Measurements from ENCODE around the gene TTC27. TPM values are rescaled to one million over a fixed set of nuclear protein-coding genes. Genes with fewer than 3 reads are reported as not detected.
"Not testable (repeated sequence)": the region's sequence is repeated elsewhere in the genome, so short reads cannot be mapped to it uniquely, and the experiment has no call there.

The TTC27 gene
- total RNA-seq, 4 donors from 2014 or later, result 10.4 to 13.9 (median 11.6) TPM

DNA sequence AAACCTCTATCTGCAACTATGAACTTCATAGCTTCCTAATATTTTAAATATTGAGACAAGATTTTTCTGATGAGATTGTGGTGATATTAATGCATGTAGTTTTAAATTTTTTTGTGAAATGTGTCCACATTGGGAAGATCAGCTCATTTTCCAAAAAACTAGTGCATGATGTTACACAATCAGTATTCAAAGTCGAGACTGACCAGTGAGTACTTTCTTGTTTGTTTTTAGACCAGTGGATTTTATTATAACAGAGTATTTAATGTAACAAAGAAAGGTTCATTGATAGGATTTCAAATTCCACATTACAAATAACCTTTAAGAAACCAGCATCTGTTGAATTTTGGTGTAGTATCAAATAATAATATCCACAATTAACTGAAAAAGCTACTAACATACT, 99.3 kb downstream of the TTC27 start:
- WGBS, 2 donors (ENCODE audit: low coverage in 1 of 2), result 80 to 93% methylated on average over 1 of the region's 1 CpG
- Histone ChIP-seq H3K27me3 (no peaks in the 10 kb centered on the region), H3K4me3 (no peak overlapping the region), H3K27ac (no peak overlapping the region), H3K9me3 (no peaks in the 10 kb centered on the region), H3K4me1 (no peaks in the 10 kb centered on the region), H3K36me3 (peaks cover 0 to 15% of the 10 kb centered on the region in 2 donors)
- TF ChIP-seq, protein P1, sequence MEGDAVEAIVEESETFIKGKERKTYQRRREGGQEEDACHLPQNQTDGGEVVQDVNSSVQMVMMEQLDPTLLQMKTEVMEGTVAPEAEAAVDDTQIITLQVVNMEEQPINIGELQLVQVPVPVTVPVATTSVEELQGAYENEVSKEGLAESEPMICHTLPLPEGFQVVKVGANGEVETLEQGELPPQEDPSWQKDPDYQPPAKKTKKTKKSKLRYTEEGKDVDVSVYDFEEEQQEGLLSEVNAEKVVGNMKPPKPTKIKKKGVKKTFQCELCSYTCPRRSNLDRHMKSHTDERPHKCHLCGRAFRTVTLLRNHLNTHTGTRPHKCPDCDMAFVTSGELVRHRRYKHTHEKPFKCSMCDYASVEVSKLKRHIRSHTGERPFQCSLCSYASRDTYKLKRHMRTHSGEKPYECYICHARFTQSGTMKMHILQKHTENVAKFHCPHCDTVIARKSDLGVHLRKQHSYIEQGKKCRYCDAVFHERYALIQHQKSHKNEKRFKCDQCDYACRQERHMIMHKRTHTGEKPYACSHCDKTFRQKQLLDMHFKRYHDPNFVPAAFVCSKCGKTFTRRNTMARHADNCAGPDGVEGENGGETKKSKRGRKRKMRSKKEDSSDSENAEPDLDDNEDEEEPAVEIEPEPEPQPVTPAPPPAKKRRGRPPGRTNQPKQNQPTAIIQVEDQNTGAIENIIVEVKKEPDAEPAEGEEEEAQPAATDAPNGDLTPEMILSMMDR (IDR thresholded peaks at IDR 0.05), result no peak
- no peak for TF ChIP-seq EP300 (IDR thresholded peaks at IDR 0.05)
- no peak for TF ChIP-seq POLR2A (IDR thresholded peaks at IDR 0.05)
- no peak for TF ChIP-seq POLR2AphosphoS5 (IDR thresholded peaks at IDR 0.05)
- ATAC-seq, result no peak

- H3K36me3 ChIP-seq, result peaks cover 0 to 11% of the 10 kb centered on the region in 2 donors
- H3K27ac ChIP-seq, ATAC-seq, H3K4me1 ChIP-seq, H3K4me3 ChIP-seq, H3K27me3 ChIP-seq, H3K9me3 ChIP-seq: not testable (repeated sequence)
- WGBS, 2 donors (ENCODE audit: low coverage in 1 of 2), result 93 to 97% methylated on average over 3 to 8 of the region's 8 CpGs
Measured at GRCh38 chr2:32730958-32731357, 103.1 kb downstream of the TTC27 start.

DNA sequence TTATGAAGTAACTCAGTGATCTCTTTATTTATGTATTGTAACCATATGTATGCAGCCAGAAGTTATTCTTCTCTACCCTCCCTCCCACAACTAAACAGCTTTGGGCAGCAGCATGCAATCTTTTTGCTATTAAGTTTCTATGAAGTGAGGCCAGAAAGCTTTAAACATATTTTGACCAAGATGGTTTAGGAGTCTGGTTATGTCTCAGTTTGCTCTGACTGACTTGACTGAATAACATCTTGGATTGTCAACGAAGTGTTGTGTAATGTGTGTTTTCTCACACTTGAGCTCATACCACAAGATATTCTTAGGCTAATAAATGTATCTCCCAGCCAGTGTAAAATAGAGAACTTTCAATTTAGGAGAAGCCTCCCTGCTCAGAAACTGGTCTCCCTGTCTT, 104.3 kb downstream of the TTC27 start:
- Histone ChIP-seq H3K36me3 (peaks cover 0 to 10% of the 10 kb centered on the region in 2 donors), H3K4me3 (no peak overlapping the region), H3K9me3 (no peaks in the 10 kb centered on the region), H3K27me3 (no peaks in the 10 kb centered on the region), H3K4me1 (no peaks in the 10 kb centered on the region), H3K27ac (no peak overlapping the region)
- WGBS, 2 donors (ENCODE audit: low coverage in 1 of 2), result 50 to 70% methylated on average over 1 of the region's 1 CpG
- ATAC-seq, result no peak
- TF ChIP-seq EP300 (IDR thresholded peaks at IDR 0.05) (no peak), POLR2A (IDR thresholded peaks at IDR 0.05) (no peak), POLR2AphosphoS5 (IDR thresholded peaks at IDR 0.05) (no peak)
- TF ChIP-seq, protein P1 (IDR thresholded peaks at IDR 0.05), result no peak

DNA sequence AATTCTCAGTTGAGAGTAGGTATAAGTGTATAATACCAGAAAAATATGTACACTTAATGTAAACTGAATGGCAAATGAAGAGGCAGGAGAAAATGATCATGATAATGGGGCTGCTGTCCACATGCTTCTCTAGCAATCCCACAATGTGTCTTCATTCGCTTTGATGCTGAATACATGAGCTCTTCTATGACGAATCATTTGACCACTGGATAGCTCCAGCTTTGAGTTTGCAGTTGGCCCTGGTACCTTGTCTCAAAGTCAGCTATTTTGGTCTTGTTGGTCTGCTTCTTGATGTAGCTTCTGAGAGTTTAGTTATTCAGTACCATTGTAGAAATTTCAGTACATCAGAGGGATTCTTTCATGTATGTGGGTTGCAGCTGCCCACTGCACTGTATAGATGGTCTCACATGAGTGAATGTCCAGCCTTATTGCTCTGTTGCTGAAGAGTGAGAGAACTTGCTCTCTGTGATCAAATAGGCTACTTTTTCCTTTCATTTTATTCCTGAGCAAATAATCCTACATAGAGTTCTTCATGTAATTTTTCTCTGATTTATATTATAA, 105.1 kb downstream of the TTC27 start:
- Histone ChIP-seq H3K4me3 (no peak overlapping the region), H3K9me3 (no peaks in the 10 kb centered on the region), H3K27me3 (no peaks in the 10 kb centered on the region), H3K27ac (no peak overlapping the region), H3K36me3 (peaks cover 0 to 18% of the 10 kb centered on the region in 2 donors), H3K4me1 (no peaks in the 10 kb centered on the region)
- WGBS, 2 donors (ENCODE audit: low coverage in 1 of 2), result 88 to 90% methylated on average over 2 of the region's 2 CpGs
- no peak for ATAC-seq
- TF ChIP-seq, protein P1 (IDR thresholded peaks at IDR 0.05), result no peak
- TF ChIP-seq POLR2AphosphoS5 (IDR thresholded peaks at IDR 0.05), result no peak
- no peak for TF ChIP-seq POLR2A (IDR thresholded peaks at IDR 0.05)
- no peak for TF ChIP-seq EP300 (IDR thresholded peaks at IDR 0.05)

DNA sequence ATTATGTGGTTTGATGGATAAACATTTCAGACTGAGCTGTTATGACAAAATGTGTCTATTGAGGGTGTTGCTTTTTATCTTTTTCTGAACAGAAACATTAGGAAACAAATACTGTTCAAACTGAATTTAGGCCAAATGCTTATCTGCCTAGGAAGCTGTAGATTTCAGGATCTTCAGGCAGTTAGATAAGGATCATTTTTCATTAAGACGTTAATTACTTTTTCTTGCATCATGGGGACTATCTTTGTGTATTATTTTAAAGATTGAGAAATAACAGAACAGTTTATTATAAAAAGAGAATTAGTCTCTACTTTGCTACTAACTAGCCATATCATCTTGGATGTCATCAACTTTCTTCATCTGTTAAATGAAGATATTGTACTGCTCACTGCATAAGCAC, 107.5 kb downstream of the TTC27 start:
- Histone ChIP-seq H3K4me3 (no peak overlapping the region), H3K27me3 (no peaks in the 10 kb centered on the region), H3K9me3 (no peaks in the 10 kb centered on the region), H3K36me3 (peaks cover 0 to 22% of the 10 kb centered on the region in 2 donors), H3K27ac (no peak overlapping the region), H3K4me1 (no peaks in the 10 kb centered on the region)
- no peak for TF ChIP-seq POLR2A (IDR thresholded peaks at IDR 0.05)
- TF ChIP-seq, protein P1 (IDR thresholded peaks at IDR 0.05), result no peak
- no peak for TF ChIP-seq POLR2AphosphoS5 (IDR thresholded peaks at IDR 0.05)
- TF ChIP-seq EP300 (IDR thresholded peaks at IDR 0.05), result no peak
- no peak for ATAC-seq
- 54 to 60% methylated on average over 1 of the region's 1 CpG for WGBS, 2 donors (ENCODE audit: low coverage in 1 of 2)
